Measurements from ENCODE around the gene SYNDIG1.
"Not testable (repeated sequence)": the region's sequence is repeated elsewhere in the genome, so short reads cannot be mapped to it uniquely, and the experiment has no call there.

Gene SYNDIG1

GRCh38 chr20:24611360-24612140, 142.1 kb downstream of the SYNDIG1 start:
- no peak for DNase-seq (ENCODE audit: low spot score)

GRCh38 chr20:24612799-24613775, 143.7 kb downstream of the SYNDIG1 start:
- no peak for DNase-seq (ENCODE audit: low spot score)

GRCh38 chr20:24614341-24614740, 144.9 kb downstream of the SYNDIG1 start:
- DNase-seq (ENCODE audit: low spot score): no peak

- DNase-seq (ENCODE audit: low spot score): no peak
Measured at GRCh38 chr20:24615353-24615752, 145.9 kb downstream of the SYNDIG1 start.

- DNase-seq (ENCODE audit: low spot score): no peak
Measured at GRCh38 chr20:24616258-24617079, 147.0 kb downstream of the SYNDIG1 start.

GRCh38 chr20:24617080-24617432, 147.6 kb downstream of the SYNDIG1 start:
- DNase-seq (ENCODE audit: low spot score): no peak

GRCh38 chr20:24617757-24618450, 148.5 kb downstream of the SYNDIG1 start:
- DNase-seq (ENCODE audit: low spot score): no peak

GRCh38 chr20:24618739-24619138, 149.3 kb downstream of the SYNDIG1 start:
- DNase-seq (ENCODE audit: low spot score): no peak

GRCh38 chr20:24619212-24619611, 149.8 kb downstream of the SYNDIG1 start:
- DNase-seq (ENCODE audit: low spot score): peak; percentile 66

GRCh38 chr20:24620937-24621519, 151.6 kb downstream of the SYNDIG1 start:
- DNase-seq (ENCODE audit: low spot score): no peak

GRCh38 chr20:24622856-24623255, 153.4 kb downstream of the SYNDIG1 start:
- DNase-seq (ENCODE audit: low spot score): no peak

GRCh38 chr20:24626141-24626540, 156.7 kb downstream of the SYNDIG1 start:
- not testable (repeated sequence) for DNase-seq (ENCODE audit: low spot score)

GRCh38 chr20:24627291-24627690, 157.9 kb downstream of the SYNDIG1 start:
- no peak for DNase-seq (ENCODE audit: low spot score)

- DNase-seq (ENCODE audit: low spot score): no peak
Measured at GRCh38 chr20:24627926-24628325, 158.5 kb downstream of the SYNDIG1 start.

- DNase-seq (ENCODE audit: low spot score): no peak
Measured at GRCh38 chr20:24628985-24629384, 159.6 kb downstream of the SYNDIG1 start.

- no peak for DNase-seq (ENCODE audit: low spot score)
Measured at GRCh38 chr20:24629668-24630067, 160.2 kb downstream of the SYNDIG1 start.

GRCh38 chr20:24630486-24631172, 161.2 kb downstream of the SYNDIG1 start:
- DNase-seq (ENCODE audit: low spot score): no peak

GRCh38 chr20:24631173-24631505, 161.7 kb downstream of the SYNDIG1 start:
- no peak for DNase-seq (ENCODE audit: low spot score)

- DNase-seq (ENCODE audit: low spot score): no peak
Measured at GRCh38 chr20:24632581-24632980, 163.2 kb downstream of the SYNDIG1 start.

GRCh38 chr20:24633026-24633425, 163.6 kb downstream of the SYNDIG1 start:
- no peak for DNase-seq (ENCODE audit: low spot score)

GRCh38 chr20:24633521-24633920, 164.1 kb downstream of the SYNDIG1 start:
- DNase-seq (ENCODE audit: low spot score): no peak
